ENCODE results near the gene TRIM16. TPM values are rescaled to one million over a fixed set of nuclear protein-coding genes. Genes with fewer than 3 reads are reported as not detected.
"Not testable (repeated sequence)": the region's sequence is repeated elsewhere in the genome, so short reads cannot be mapped to it uniquely, and the experiment has no call there.

TRIM16 gene
- total and polyA plus RNA-seq, 2 of the 4 experiments (the other 2 are of a cell fraction) = 22.3 to 52.5 TPM

- POLR2A ChIA-PET (ENCODE audit: unreplicated experiment); BruUV-seq (replicated peaks); H3K4me2 ChIP-seq (ENCODE audit: low read depth, low read length); CTCF ChIA-PET; DNase-seq; H3K27ac ChIP-seq (ENCODE audit: insufficient read depth, low read length); H3K9me1 ChIP-seq (ENCODE audit: insufficient read depth, low read length); H3K23ac ChIP-seq (ENCODE audit: low read depth, low read length); H2BK15ac ChIP-seq (ENCODE audit: low read depth, low read length); H2AK9ac ChIP-seq (replicated peaks; ENCODE audit: low read depth, low read length, poor library complexity); H2BK5ac ChIP-seq (ENCODE audit: low read depth, low read length, poor library complexity, severe bottlenecking); H2BK120ac ChIP-seq (ENCODE audit: low read depth, low read length); H3K56ac ChIP-seq (ENCODE audit: extremely low read depth, insufficient read depth, low read length); H3K18ac ChIP-seq (ENCODE audit: low read depth, low read length); H4K20me1 ChIP-seq (ENCODE audit: insufficient read depth, low read length); H4K91ac ChIP-seq (ENCODE audit: insufficient read depth, low read depth, low read length); H3K79me1 ChIP-seq (ENCODE audit: low read depth in 1 of 2, low read length in 2 of 2); H3K4me1 ChIP-seq (ENCODE audit: control insufficient read depth, insufficient read depth, low read length); intact Hi-C loops (cut with micrococcal nuclease); H3K27me3 ChIP-seq (ENCODE audit: control insufficient read depth, insufficient read depth, low read length); ATAC-seq (ENCODE audit: low read depth); H2AK5ac ChIP-seq (ENCODE audit: low read depth, low read length); H3K36me3 ChIP-seq (ENCODE audit: control insufficient read depth, insufficient read depth, low read length); H3K9ac ChIP-seq (ENCODE audit: low read depth, low read length); H3K4ac ChIP-seq (ENCODE audit: low read depth, low read length); H3K4me3 ChIP-seq (ENCODE audit: insufficient read depth, low read depth, low read length); dilution Hi-C loops (cut with HindIII; ENCODE audit: low sequenced_read_pairs, unreplicated experiment); H4K8ac ChIP-seq (ENCODE audit: low read depth in 2 of 2, low read length in 2 of 2); H3K14ac ChIP-seq (replicated peaks; ENCODE audit: low read depth, low read length); H2AFZ ChIP-seq (replicated peaks; ENCODE audit: low read length, poor library complexity); H3K9me3 ChIP-seq (ENCODE audit: control insufficient read depth, insufficient read depth, low read length); in situ Hi-C loops (cut with MboI; ENCODE audit: low sequenced_read_pairs); H4K5ac ChIP-seq (ENCODE audit: low read depth, low read length); H2BK20ac ChIP-seq (ENCODE audit: low read depth, low read length): not testable (repeated sequence)
- WGBS, 2 experiments (ENCODE audit: extremely low coverage in 2 of 2, insufficient read length in 1 of 2) = no CpG with 5 or more reads among the region's 5 CpGs
Measured at GRCh38 chr17:15583313-15583712, 100.8 kb downstream of the TRIM16 start.

GRCh38 chr17:15581462-15581861 lies 102.6 kb downstream of the TRIM16 start:
- H4K5ac ChIP-seq (ENCODE audit: low read depth, low read length); H2AK5ac ChIP-seq (ENCODE audit: low read depth, low read length); H4K8ac ChIP-seq (ENCODE audit: low read depth in 2 of 2, low read length in 2 of 2); CTCF ChIA-PET; H3K9me1 ChIP-seq (ENCODE audit: insufficient read depth, low read length); H3K27me3 ChIP-seq (ENCODE audit: control insufficient read depth, insufficient read depth, low read length); H3K9me3 ChIP-seq (ENCODE audit: control insufficient read depth, insufficient read depth, low read length); dilution Hi-C loops (cut with HindIII; ENCODE audit: low sequenced_read_pairs, unreplicated experiment); H3K27ac ChIP-seq (ENCODE audit: insufficient read depth, low read length); H2AFZ ChIP-seq (replicated peaks; ENCODE audit: low read length, poor library complexity); H3K4me1 ChIP-seq (ENCODE audit: control insufficient read depth, insufficient read depth, low read length); BruUV-seq (replicated peaks); H3K4me3 ChIP-seq (ENCODE audit: insufficient read depth, low read depth, low read length); intact Hi-C loops (cut with micrococcal nuclease); H3K79me1 ChIP-seq (ENCODE audit: low read depth in 1 of 2, low read length in 2 of 2); in situ Hi-C loops (cut with MboI; ENCODE audit: low sequenced_read_pairs); H2BK20ac ChIP-seq (ENCODE audit: low read depth, low read length); H3K4me2 ChIP-seq (ENCODE audit: low read depth, low read length); ATAC-seq (ENCODE audit: low read depth); H3K9ac ChIP-seq (ENCODE audit: low read depth, low read length); H2AK9ac ChIP-seq (replicated peaks; ENCODE audit: low read depth, low read length, poor library complexity); H2BK5ac ChIP-seq (ENCODE audit: low read depth, low read length, poor library complexity, severe bottlenecking); H3K14ac ChIP-seq (replicated peaks; ENCODE audit: low read depth, low read length); DNase-seq; H4K91ac ChIP-seq (ENCODE audit: insufficient read depth, low read depth, low read length); H4K20me1 ChIP-seq (ENCODE audit: insufficient read depth, low read length); H3K18ac ChIP-seq (ENCODE audit: low read depth, low read length); H3K56ac ChIP-seq (ENCODE audit: extremely low read depth, insufficient read depth, low read length); H2BK15ac ChIP-seq (ENCODE audit: low read depth, low read length); H3K36me3 ChIP-seq (ENCODE audit: control insufficient read depth, insufficient read depth, low read length); POLR2A ChIA-PET (ENCODE audit: unreplicated experiment); H3K23ac ChIP-seq (ENCODE audit: low read depth, low read length); H3K4ac ChIP-seq (ENCODE audit: low read depth, low read length); H2BK120ac ChIP-seq (ENCODE audit: low read depth, low read length): not testable (repeated sequence)
- no CpG with 5 or more reads among the region's 4 CpGs for WGBS, 2 experiments (ENCODE audit: extremely low coverage in 2 of 2, insufficient read length in 1 of 2)

Measured in IMR-90 (cell line).